Body of pancreas (tissue), 4 donors: ENCODE results near the gene ERC1. TPM values are rescaled to one million over a fixed set of nuclear protein-coding genes. Genes with fewer than 3 reads are reported as not detected.
"Not testable (repeated sequence)": the region's sequence is repeated elsewhere in the genome, so short reads cannot be mapped to it uniquely, and the experiment has no call there.

Experiments used
- ATAC-seq: fragments of 150-250 bp; one replicate; pipeline ENCODE4 v1.9.1; 2016
- DNase-seq, 4 donors: peaks; one replicate each; pipeline ENCODE4 v3.0.0-alpha.2; 2019
- H3K27ac ChIP-seq, 4 donors: fragments of 200-600 bp; sonication (generic); 1 replicate in 3 of 4; 2 replicates in 1 of 4; pipeline versions ENCODE4 v1.5.1 to v1.6.1; 2016 to 2019; ENCODE audit warnings: mild to moderate bottlenecking in 1 of 4, mixed read lengths in 1 of 4, moderate library complexity in 1 of 4
- H3K27me3 ChIP-seq, 2 donors: fragments of 200-600 bp; sonication (generic); one replicate each; pipeline ENCODE4 v1.6.0; 2016; ENCODE audit warnings: mild to moderate bottlenecking in 1 of 2
- H3K36me3 ChIP-seq, 2 donors: fragments of 200-600 bp; sonication (generic); replicated peaks in 1 of 2; 2 replicates each; pipeline ENCODE4 v1.5.1; 2016; ENCODE audit warnings: low read depth in 2 of 2; ENCODE audit not compliant: insufficient read depth in 1 of 2
- H3K4me1 ChIP-seq: fragments of 200-600 bp; sonication (generic); one replicate; pipeline ENCODE4 v1.6.0; 2016
- H3K4me3 ChIP-seq, 2 donors: fragments of 200-600 bp; sonication (generic); 1 replicate in 1 of 2; 2 replicates in 1 of 2; pipeline ENCODE4 v1.5.1; 2016 to 2019
- H3K9me3 ChIP-seq, 3 donors: fragments of 200-600 bp; sonication (generic); 1 replicate in 2 of 3; 2 replicates in 1 of 3; pipeline ENCODE4 v1.5.1; 2016
- POLR2A ChIP-seq, 3 donors: fragments of 450-650 bp; IDR thresholded peaks; one replicate each; pipeline ENCODE4 v1.6.1; 2016; ENCODE audit warnings: antibody characterized with exemption in 3 of 3, mild to moderate bottlenecking in 2 of 3
- WGBS, 2 donors: methylation state at CpG; one replicate each; pipeline ENCODE4 v1.1.5; 2017; 5-methylcytosine and 5-hydroxymethylcytosine counted together
- intact Hi-C: fragments of 100-400 bp; cut with DNase I; formaldehyde crosslinking; loops from one replicate; pipeline ENCODE4 v1.15.1; 2023
- total RNA-seq, 2 donors: library from RNA; depleted of rRNA; stranded (reverse); fragments of >200 nt; gene quantifications; one replicate each; pipeline ENCODE4 v1.1.0, GENCODE V29; 2016
- TF ChIP-seq, protein P1 (sequence below), 7 experiments: fragments of 450-650 bp in 4 of 7; fragments of 200-600 bp in 3 of 7; sonication (generic) in 3 of 7; IDR thresholded peaks; one replicate each; pipeline ENCODE4 v1.5.1; 2016 to 2019; ENCODE audit warnings: antibody characterized with exemption in 7 of 7

The ERC1 gene
- total RNA-seq, 2 donors from 2014 or later, result 20.8 to 29.0 TPM

DNA sequence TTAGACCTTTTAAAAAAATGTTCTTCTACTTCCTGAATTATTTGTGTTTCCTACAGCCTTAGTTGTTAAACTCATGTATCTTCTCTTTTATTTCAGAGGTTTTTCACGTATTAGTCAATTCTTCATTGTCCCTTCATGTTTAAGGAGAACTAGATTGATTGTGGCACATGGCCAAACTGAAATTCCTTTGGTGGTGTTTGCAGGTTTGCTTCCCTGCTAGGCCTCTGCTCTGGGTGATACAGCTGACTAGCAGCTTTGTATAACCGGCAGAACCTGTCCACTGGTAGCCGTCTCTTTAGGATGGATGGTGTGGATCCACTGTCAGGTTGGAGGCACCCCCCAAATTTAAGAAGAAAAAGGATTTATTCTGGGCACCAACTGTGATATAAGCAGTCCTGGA is 341.3 kb downstream of the ERC1 start:
- H3K4me3 ChIP-seq, result no peak overlapping the region
- peak overlapping the region in 2 of 4 donors; percentile 1 to 27 for H3K27ac ChIP-seq
- H3K36me3 ChIP-seq, result no peaks in the 10 kb centered on the region
- ATAC-seq, result peak; percentile 65
- TF ChIP-seq, protein P1, sequence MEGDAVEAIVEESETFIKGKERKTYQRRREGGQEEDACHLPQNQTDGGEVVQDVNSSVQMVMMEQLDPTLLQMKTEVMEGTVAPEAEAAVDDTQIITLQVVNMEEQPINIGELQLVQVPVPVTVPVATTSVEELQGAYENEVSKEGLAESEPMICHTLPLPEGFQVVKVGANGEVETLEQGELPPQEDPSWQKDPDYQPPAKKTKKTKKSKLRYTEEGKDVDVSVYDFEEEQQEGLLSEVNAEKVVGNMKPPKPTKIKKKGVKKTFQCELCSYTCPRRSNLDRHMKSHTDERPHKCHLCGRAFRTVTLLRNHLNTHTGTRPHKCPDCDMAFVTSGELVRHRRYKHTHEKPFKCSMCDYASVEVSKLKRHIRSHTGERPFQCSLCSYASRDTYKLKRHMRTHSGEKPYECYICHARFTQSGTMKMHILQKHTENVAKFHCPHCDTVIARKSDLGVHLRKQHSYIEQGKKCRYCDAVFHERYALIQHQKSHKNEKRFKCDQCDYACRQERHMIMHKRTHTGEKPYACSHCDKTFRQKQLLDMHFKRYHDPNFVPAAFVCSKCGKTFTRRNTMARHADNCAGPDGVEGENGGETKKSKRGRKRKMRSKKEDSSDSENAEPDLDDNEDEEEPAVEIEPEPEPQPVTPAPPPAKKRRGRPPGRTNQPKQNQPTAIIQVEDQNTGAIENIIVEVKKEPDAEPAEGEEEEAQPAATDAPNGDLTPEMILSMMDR (IDR thresholded peaks at IDR 0.05), result no peak
- no peak for TF ChIP-seq POLR2A (IDR thresholded peaks at IDR 0.05)
- intact Hi-C loops, result no loop called here
- peak; percentile 24 to 60 (median 49) for DNase-seq
- 20 to 35% methylated on average over 3 of the region's 3 CpGs for WGBS, 2 donors
- H3K27me3 ChIP-seq, result no peaks in the 10 kb centered on the region
- peaks cover 10% of the 10 kb centered on the region for H3K4me1 ChIP-seq
- H3K9me3 ChIP-seq, result no peaks in the 10 kb centered on the region

DNA sequence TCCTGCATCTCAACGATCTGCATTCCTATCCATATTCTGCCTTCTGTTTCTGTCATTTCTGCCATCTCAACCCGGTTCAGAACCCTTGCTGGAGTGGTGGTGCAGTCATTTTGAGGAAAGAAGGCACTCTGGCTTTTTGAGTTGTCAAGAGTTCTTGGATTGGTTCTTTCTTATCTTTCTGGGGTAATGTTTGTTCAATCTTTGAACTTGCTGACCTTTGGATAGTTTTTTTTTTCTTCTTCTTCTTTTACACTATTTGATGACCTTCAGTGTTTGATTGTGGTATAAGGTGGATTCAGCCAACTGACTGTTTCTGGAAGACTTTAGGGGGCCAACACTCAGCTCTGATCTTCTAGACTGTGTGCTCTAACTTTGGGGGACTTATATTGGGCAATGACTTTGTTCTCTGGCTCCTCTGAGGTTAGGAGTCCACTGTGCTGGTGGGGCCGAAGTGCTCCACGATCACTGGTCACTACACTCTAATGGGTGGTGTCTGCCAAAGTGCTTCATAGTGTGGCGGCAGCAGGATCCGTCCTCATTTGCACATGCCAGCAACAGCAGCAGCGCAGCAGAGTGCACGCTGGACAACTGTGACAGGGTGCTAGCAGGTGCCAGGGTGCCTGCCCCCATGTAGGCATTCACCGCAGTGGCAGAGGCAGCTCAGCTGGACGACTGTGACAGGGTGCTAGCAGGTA is 347.6 kb downstream of the ERC1 start:
- H3K4me3 ChIP-seq, result no peak overlapping the region
- TF ChIP-seq, protein P1 (IDR thresholded peaks at IDR 0.05), result no peak
- no peak for TF ChIP-seq POLR2A (IDR thresholded peaks at IDR 0.05)
- no peaks in the 10 kb centered on the region for H3K27me3 ChIP-seq
- no peaks in the 10 kb centered on the region for H3K9me3 ChIP-seq
- no peak for ATAC-seq
- peak in 2 of 4 donors; percentile 18 to 19 for DNase-seq
- no peak overlapping the region for H3K27ac ChIP-seq
- 43 to 56% methylated on average over 3 to 10 of the region's 10 CpGs for WGBS, 2 donors
- H3K4me1 ChIP-seq, result peaks cover 19% of the 10 kb centered on the region
- H3K36me3 ChIP-seq, result no peaks in the 10 kb centered on the region
- intact Hi-C loops, result no loop called here

DNA sequence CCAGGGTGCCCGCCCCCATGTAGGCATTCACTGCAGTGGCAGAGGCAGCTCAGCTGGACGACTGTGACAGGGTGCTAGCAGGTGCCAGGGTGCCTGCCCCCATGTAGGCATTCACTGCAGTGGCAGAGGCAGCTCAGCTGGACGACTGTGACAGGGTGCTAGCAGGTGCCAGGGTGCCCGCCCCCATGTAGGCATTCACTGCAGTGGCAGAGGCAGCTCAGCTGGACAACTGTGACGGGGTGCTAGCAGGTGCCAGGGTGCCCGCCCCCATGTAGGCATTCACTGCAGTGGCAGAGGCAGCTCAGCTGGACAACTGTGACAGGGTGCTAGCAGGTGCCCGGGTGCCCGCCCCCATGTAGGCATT is 348.1 kb downstream of the ERC1 start:
- not testable (repeated sequence) for H3K27ac ChIP-seq, H3K27me3 ChIP-seq
- WGBS, 2 donors, result 46% methylated on average over 6 of the region's 8 CpGs; no CpG with 5 or more reads in 1 of the 2 donors

DNA sequence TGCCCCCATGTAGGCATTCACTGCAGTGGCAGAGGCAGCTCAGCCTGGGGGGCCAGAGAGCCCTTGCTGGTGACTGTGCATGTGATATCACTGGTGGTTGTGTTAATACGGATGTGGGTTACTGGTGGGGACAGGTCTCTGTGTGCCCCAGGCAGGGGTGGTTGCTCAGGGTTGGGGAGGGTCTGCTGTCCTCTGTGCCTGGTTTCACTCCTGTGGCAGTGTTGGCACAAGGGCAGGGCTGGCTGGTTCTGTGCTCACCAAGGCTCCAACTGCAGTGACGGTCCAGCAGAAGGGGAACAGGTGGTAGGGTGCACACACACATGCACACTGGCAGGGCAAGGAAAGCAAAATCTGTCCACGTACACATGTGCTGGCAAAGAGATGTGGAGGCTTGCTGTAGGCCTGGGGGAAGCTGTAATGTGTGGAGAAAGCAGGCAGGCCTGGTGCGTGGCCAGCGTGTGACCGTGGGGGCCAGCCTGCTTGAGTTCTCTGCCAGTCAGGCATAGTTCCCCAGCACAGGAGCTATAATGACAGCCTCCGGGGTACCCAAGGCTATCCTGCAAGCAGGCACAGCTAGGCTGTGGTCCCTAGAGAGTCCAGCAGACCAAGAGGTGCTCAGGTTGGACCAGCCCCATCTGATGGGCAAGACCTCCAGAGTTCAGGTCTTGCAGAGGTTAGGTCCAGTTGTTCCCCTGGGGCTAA is 348.7 kb downstream of the ERC1 start:
- H3K4me1 ChIP-seq, result peaks cover 19% of the 10 kb centered on the region

More for the DNA sequence above, 348.1 kb downstream of the ERC1 start:
- H3K36me3 ChIP-seq, intact Hi-C loops, H3K4me3 ChIP-seq, H3K9me3 ChIP-seq, ATAC-seq: not testable (repeated sequence)
- peaks cover 19% of the 10 kb centered on the region for H3K4me1 ChIP-seq
- DNase-seq, result peak in 2 of 4 donors; percentile 21 to 37

DNA sequence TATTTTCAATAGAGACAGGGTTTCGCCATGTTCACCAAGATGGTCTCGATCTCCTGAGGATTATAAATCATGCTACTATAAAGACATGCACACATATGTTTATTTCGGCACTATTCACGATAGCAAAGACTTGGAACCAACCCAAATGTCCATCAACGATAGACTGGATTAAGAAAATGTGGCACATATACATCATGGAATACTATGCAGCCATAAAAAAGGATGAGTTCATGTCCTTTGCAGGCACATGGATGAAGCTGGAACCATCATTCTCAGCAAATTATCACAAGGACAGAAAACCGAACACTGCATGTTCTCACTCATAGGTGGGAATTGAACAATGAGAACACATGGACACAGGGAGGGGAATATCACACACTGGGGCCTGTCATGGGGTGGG is 350.2 kb downstream of the ERC1 start:
- H3K27me3 ChIP-seq, ATAC-seq, intact Hi-C loops: not testable (repeated sequence)

More for the DNA sequence above, 348.7 kb downstream of the ERC1 start:
- Histone ChIP-seq H3K9me3 (no peaks in the 10 kb centered on the region), H3K27me3 (no peaks in the 10 kb centered on the region), H3K27ac (no peak overlapping the region), H3K36me3 (no peaks in the 10 kb centered on the region), H3K4me3 (no peak overlapping the region)
- ATAC-seq (no peak), DNase-seq (peak in 3 of 4 donors; percentile 16 to 51 (median 27))
- intact Hi-C loops, result no loop called here
- 47 to 62% methylated on average over 5 to 7 of the region's 7 CpGs for WGBS, 2 donors
- no peak for TF ChIP-seq POLR2A (IDR thresholded peaks at IDR 0.05)
- TF ChIP-seq, protein P1 (IDR thresholded peaks at IDR 0.05), result no peak

More for the DNA sequence above, 350.2 kb downstream of the ERC1 start:
- not testable (repeated sequence) for H3K4me3 ChIP-seq, H3K9me3 ChIP-seq, H3K27ac ChIP-seq, H3K36me3 ChIP-seq, DNase-seq
- WGBS, 2 donors, result 85 to 91% methylated on average over 6 of the region's 6 CpGs
- H3K4me1 ChIP-seq, result peaks cover 19% of the 10 kb centered on the region
